Measurements from ENCODE around the gene TMEM248. TPM values are rescaled to one million over a fixed set of nuclear protein-coding genes. Genes with fewer than 3 reads are reported as not detected.

Gene TMEM248
- total RNA-seq, 1 donor from 2014 or later, result 88.4 TPM

- Mint-ChIP-seq H3K9me3 (no peaks in the 10 kb centered on the region), H3K27me3 (no peaks in the 10 kb centered on the region), H3K4me3 (peak overlapping the region; percentile 49), H3K4me1 (peaks cover 17% of the 10 kb centered on the region), H3K36me3 (ENCODE audit: low read depth) (peaks cover 15% of the 10 kb centered on the region), H3K27ac (no peak overlapping the region)
- intact Hi-C loops (cut with micrococcal nuclease), result loop anchor here (2.0 kb wide), 2 partner anchors 179 to 327 kb away; partner anchors contain the start of gene RABGEF1
- DNase-seq, result no peak
These were observed 1.3 kb upstream of the TMEM248 start for GRCh38 chr7:66919704-66920103.

DNA sequence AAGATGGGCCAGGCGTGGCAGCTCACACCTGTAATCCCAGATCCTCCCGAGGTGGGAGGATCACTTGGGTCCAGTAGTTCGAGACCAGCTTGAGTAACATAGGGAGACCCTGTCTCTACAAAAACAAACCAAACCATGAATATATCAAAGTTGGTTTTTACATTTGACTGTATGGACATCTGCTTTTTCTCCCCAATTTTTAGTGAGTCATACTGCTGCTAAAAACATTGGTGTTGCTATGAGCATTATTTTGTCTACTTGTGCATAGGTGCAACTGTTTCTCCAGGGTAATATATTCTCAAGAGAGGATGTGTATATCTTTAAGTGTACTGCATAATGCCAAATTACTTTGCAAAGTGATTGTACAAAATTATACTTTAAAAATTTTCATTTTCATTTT, 769 bp upstream of the TMEM248 start:
- Mint-ChIP-seq H3K27ac (no peak overlapping the region), H3K4me3 (peak overlapping the region; percentile 92), H3K9me3 (no peaks in the 10 kb centered on the region), H3K27me3 (no peaks in the 10 kb centered on the region), H3K4me1 (peaks cover 17% of the 10 kb centered on the region), H3K36me3 (ENCODE audit: low read depth) (peaks cover 17% of the 10 kb centered on the region)
- no peak for DNase-seq
- intact Hi-C loops (cut with micrococcal nuclease), result loop anchor here (2.0 kb wide), 2 partner anchors 179 to 327 kb away; partner anchors contain the start of gene RABGEF1

- intact Hi-C loops (cut with micrococcal nuclease), result loop anchor here (1.0 to 2.0 kb wide), 4 partner anchors 77 to 329 kb away; partner anchors contain the start of gene RABGEF1
- Mint-ChIP-seq H3K36me3 (ENCODE audit: low read depth) (peaks cover 23% of the 10 kb centered on the region), H3K4me3 (peak overlapping the region; percentile 97), H3K9me3 (no peaks in the 10 kb centered on the region), H3K27me3 (no peaks in the 10 kb centered on the region), H3K4me1 (peaks cover 23% of the 10 kb centered on the region), H3K27ac (peak overlapping the region; percentile 95)
- peak; percentile 75 for DNase-seq
These were observed 432 bp downstream of the TMEM248 start for GRCh38 chr7:66921396-66921917.

DNA sequence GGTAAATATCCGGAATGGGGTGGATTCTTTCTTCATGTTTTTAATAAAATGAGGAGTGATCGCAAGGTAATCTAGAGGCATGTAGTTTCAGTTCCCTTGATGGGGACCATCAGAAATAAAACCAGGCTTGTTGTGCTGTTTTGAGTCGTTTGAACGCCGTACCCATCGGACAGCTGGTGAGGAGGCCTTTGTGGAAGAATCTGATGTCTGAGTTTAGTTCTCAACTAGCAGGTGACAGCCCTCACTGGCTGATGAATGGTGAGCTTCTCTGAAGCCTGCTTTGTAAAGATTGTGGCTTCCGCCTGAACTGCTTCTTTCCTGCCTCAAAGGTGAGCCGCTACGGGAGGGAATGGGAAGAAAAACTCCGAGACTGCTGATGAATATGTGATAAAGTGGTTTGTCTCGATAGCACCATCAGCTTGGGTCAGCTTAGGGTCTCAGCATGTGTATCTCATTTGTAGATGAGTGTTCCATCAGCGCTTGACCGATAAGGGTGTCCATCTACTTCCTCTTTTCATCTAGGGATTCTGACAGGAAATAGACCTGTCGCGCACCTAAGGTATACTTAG, 977 bp downstream of the TMEM248 start:
- Mint-ChIP-seq H3K27me3 (no peaks in the 10 kb centered on the region), H3K4me3 (peak overlapping the region; percentile 97), H3K4me1 (peaks cover 23% of the 10 kb centered on the region), H3K27ac (peak overlapping the region; percentile 95), H3K9me3 (no peaks in the 10 kb centered on the region), H3K36me3 (ENCODE audit: low read depth) (peaks cover 24% of the 10 kb centered on the region)
- intact Hi-C loops (cut with micrococcal nuclease), result loop anchor here (1.0 to 2.0 kb wide), 5 partner anchors 74 to 329 kb away; partner anchors contain the start of genes RABGEF1 and TYW1
- DNase-seq, result peak; percentile 81

- Mint-ChIP-seq H3K9me3 (no peaks in the 10 kb centered on the region), H3K27me3 (no peaks in the 10 kb centered on the region), H3K4me1 (peaks cover 35% of the 10 kb centered on the region), H3K27ac (no peak overlapping the region), H3K36me3 (ENCODE audit: low read depth) (peaks cover 36% of the 10 kb centered on the region), H3K4me3 (no peak overlapping the region)
- intact Hi-C loops (cut with micrococcal nuclease), result no loop called here
- no peak for DNase-seq
These were observed 4.2 kb downstream of the TMEM248 start for GRCh38 chr7:66925255-66925654.

DNA sequence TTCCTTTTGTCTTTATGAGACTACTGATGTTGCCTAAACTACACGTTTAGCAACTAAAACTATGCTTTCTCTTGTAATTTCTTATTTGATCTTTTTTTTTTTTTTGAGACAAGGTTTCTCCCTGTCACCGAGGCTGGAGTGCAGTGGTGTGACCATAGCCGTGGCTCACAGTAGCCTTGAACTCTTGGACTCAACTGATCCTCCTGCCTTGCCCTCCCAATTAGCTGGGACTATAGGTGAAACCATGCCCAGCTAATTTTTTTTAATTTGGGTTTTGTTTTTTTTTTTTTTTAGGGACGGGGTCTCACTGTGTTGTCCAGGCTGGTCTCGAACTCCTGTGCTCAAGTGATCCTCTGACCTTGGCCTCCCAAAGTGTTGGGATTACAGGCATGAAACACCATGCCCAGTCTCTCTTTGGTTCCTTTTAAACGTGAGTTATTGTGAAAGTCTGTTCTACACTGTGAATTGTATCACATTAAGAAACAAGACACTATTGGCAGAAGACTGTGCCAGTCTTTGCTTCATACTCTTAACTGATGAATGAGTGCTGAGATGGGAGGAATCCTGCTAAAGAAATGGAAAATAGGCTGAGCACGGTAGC, 6.4 kb downstream of the TMEM248 start:
- Mint-ChIP-seq H3K27ac (no peak overlapping the region), H3K36me3 (ENCODE audit: low read depth) (peaks cover 30% of the 10 kb centered on the region), H3K9me3 (no peaks in the 10 kb centered on the region), H3K4me3 (no peak overlapping the region), H3K4me1 (peaks cover 31% of the 10 kb centered on the region), H3K27me3 (no peaks in the 10 kb centered on the region)
- DNase-seq, result no peak
- intact Hi-C loops (cut with micrococcal nuclease), result no loop called here

DNA sequence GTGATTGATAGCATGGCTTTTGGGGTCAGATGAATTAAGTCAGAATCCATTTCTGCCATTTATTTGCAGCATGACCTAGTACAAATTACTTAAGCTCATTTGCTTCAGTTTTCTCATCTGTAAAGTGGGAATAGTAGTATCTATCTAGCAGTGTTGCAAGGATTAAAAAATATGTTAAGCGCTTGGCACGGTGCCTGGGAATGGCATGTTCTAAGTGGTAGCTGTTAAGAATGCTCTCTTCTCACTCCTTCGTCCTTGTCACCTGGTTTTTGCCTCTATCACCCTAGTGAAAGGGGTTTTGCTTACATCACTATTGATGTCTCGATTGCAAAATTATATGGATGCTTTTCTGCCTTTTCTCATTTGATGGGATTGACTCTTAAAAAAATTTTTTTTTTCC, 7.4 kb downstream of the TMEM248 start:
- Mint-ChIP-seq H3K27ac (no peak overlapping the region), H3K27me3 (no peaks in the 10 kb centered on the region), H3K9me3 (no peaks in the 10 kb centered on the region), H3K36me3 (ENCODE audit: low read depth) (peaks cover 30% of the 10 kb centered on the region), H3K4me1 (peaks cover 31% of the 10 kb centered on the region), H3K4me3 (no peak overlapping the region)
- no peak for DNase-seq
- intact Hi-C loops (cut with micrococcal nuclease), result no loop called here

DNA sequence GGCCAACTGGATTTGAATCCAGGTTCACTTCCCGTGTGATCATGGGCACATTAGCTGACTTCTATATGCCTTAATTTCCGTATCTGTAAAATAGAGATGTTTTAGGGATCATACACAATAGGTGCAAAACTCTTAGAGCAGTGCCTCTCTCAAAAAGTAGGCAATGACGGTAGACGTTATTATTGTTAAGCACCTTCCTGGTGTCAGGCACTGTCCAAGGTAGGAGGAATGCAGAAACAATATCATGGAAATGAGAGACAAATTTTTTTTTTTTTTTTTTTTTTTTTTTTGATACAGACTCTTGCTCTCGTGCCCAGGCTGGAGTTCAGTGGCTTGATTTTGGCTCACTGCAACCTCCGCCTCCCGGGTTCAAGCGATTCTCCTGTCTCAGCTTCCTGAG, 8.1 kb downstream of the TMEM248 start:
- H3K27ac Mint-ChIP-seq, result no peak overlapping the region
- no peak overlapping the region for H3K4me3 Mint-ChIP-seq
- DNase-seq, result no peak
- peaks cover 33% of the 10 kb centered on the region for H3K36me3 Mint-ChIP-seq (ENCODE audit: low read depth)
- H3K4me1 Mint-ChIP-seq, result peaks cover 33% of the 10 kb centered on the region
- H3K9me3 Mint-ChIP-seq, result no peaks in the 10 kb centered on the region
- H3K27me3 Mint-ChIP-seq, result no peaks in the 10 kb centered on the region
- intact Hi-C loops (cut with micrococcal nuclease), result no loop called here

DNA sequence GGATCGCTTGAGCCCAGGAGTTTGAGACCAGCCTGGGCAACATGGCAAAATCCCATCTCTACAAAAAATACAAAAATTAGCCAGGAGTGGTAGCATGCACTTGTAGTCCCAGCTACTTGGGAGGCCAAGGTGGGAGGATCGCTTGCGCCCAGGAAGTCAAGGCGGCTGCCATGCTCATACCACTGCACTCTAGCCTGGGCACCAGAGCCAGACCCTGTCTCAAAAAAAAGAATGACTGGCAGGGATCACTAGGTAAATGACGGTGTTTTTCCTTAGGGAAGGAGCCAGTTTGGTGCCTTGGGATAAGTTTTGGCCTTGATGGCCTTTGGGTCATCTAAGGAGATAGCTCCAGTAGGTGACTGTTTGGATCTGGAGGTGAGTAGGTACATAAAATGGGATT, 8.9 kb downstream of the TMEM248 start:
- no peak overlapping the region for H3K27ac Mint-ChIP-seq
- H3K4me3 Mint-ChIP-seq, result no peak overlapping the region
- no peak for DNase-seq
- H3K9me3 Mint-ChIP-seq, result no peaks in the 10 kb centered on the region
- H3K27me3 Mint-ChIP-seq, result no peaks in the 10 kb centered on the region
- intact Hi-C loops (cut with micrococcal nuclease), result no loop called here
- peaks cover 35% of the 10 kb centered on the region for H3K4me1 Mint-ChIP-seq
- H3K36me3 Mint-ChIP-seq (ENCODE audit: low read depth), result peaks cover 33% of the 10 kb centered on the region

DNA sequence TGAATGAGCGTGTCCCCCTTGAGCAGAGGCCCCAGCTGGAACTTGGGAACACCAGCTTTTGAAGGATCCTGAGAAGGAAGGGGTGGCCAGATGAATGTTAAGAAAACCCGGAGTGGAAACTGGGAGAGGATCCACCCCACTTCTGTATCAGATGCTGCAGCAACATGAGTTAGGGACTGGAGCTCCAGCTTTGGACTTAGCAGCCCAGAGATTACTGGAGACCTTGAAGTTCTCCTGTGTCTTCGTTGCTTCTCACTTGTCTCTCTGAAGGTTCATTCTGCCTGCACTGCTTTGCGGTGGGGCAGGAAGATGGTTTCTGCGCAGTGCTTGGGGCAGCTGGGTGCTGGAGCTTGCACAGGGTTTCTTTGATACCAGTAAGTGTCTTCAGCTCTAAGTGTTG, 9.3 kb downstream of the TMEM248 start:
- Mint-ChIP-seq H3K4me1 (peaks cover 34% of the 10 kb centered on the region), H3K36me3 (ENCODE audit: low read depth) (peaks cover 30% of the 10 kb centered on the region)

GRCh38 chr7:66933469-66933868, 12.4 kb downstream of the TMEM248 start:
- H3K9me3 Mint-ChIP-seq, result no peaks in the 10 kb centered on the region
- no peak overlapping the region for H3K4me3 Mint-ChIP-seq
- H3K4me1 Mint-ChIP-seq, result peaks cover 39% of the 10 kb centered on the region
- no peaks in the 10 kb centered on the region for H3K27me3 Mint-ChIP-seq
- peak overlapping the region; percentile 48 for H3K27ac Mint-ChIP-seq
- intact Hi-C loops (cut with micrococcal nuclease), result no loop called here
- DNase-seq, result no peak
- peaks cover 32% of the 10 kb centered on the region for H3K36me3 Mint-ChIP-seq (ENCODE audit: low read depth)

More for the DNA sequence above, 9.3 kb downstream of the TMEM248 start:
- Mint-ChIP-seq H3K27ac (no peak overlapping the region), H3K4me3 (no peak overlapping the region), H3K27me3 (no peaks in the 10 kb centered on the region), H3K9me3 (no peaks in the 10 kb centered on the region)
- no peak for DNase-seq
- intact Hi-C loops (cut with micrococcal nuclease), result no loop called here

DNA sequence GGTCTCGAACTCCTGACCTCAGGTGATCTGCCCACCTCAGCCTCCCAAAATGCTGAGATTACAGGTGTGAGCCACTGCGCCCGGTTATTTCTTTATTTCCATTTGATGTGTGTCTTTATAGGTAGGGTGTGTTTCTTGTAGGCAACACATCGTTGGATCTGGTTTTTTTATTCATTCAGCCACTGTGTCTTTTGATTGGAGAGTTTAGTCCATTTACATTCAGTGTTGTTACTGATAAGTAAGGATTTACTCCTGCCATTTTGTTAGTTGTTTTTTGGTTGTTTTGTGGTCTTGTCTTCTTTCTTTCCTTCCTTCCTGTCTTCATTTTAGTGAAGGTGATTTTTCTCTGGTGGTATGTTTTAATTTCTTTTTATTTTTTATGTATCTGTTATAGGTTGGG, 16.9 kb downstream of the TMEM248 start:
- Mint-ChIP-seq H3K27ac (no peak overlapping the region), H3K27me3 (no peaks in the 10 kb centered on the region), H3K4me1 (peaks cover 29% of the 10 kb centered on the region), H3K4me3 (no peak overlapping the region), H3K9me3 (no peaks in the 10 kb centered on the region), H3K36me3 (ENCODE audit: low read depth) (peaks cover 37% of the 10 kb centered on the region)
- no peak for DNase-seq
- intact Hi-C loops (cut with micrococcal nuclease), result no loop called here

GRCh38 chr7:66939325-66939724, 18.3 kb downstream of the TMEM248 start:
- Mint-ChIP-seq H3K4me3 (no peak overlapping the region), H3K27ac (peak overlapping the region; percentile 39), H3K4me1 (peaks cover 24% of the 10 kb centered on the region), H3K27me3 (no peaks in the 10 kb centered on the region), H3K36me3 (ENCODE audit: low read depth) (peaks cover 44% of the 10 kb centered on the region), H3K9me3 (no peaks in the 10 kb centered on the region)
- DNase-seq, result no peak
- intact Hi-C loops (cut with micrococcal nuclease), result no loop called here

DNA sequence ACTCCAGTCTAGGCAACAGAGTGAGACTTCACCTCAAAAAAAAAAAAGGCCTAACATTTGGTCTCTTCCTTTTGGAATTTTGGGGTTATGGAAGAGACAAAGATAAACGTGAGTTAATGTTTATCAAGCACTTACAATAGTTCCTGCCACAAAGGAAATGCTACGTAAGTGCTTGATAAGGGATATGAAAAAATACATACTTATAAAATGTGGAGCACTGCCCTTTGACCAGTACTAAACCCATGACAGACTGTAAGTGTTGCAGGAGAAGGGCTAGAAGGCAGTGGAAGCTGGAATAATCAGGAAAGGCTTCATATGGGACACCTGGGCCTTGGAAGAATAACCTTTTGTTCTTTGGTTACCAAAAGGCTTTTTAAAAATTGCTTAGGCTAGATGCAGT, 25.5 kb downstream of the TMEM248 start:
- H3K9me3 Mint-ChIP-seq, result no peaks in the 10 kb centered on the region
- no peak overlapping the region for H3K4me3 Mint-ChIP-seq
- peaks cover under 1% of the 10 kb centered on the region for H3K4me1 Mint-ChIP-seq
- intact Hi-C loops (cut with micrococcal nuclease), result no loop called here
- H3K27me3 Mint-ChIP-seq, result no peaks in the 10 kb centered on the region
- no peak overlapping the region for H3K27ac Mint-ChIP-seq
- DNase-seq, result no peak
- H3K36me3 Mint-ChIP-seq (ENCODE audit: low read depth), result peaks cover 59% of the 10 kb centered on the region
